H1 (cell line): Measurements from ENCODE around the gene CCDC83.

ENCODE experiments used
- CTCF ChIP-seq, 3 experiments: IDR thresholded peaks; 1 replicate in 2 of 3; 2 replicates in 1 of 3; pipeline versions ENCODE4 v1.5.1 to v1.6.1; 2011; ENCODE audit warnings: low read length in 3 of 3, mild to moderate bottlenecking in 3 of 3, inconsistent platforms in 2 of 3, low read depth in 1 of 3, moderate library complexity in 1 of 3; ENCODE audit not compliant: insufficient read depth in 1 of 3; ENCODE audit errors: control extremely low read depth in 1 of 3
- HDAC2 ChIP-seq, 2 experiments: fragments of 300-600 bp in 1 of 2; sonication (generic) in 1 of 2; IDR thresholded peaks; 2 replicates each; pipeline ENCODE4 v1.6.1; 2011 to 2012; ENCODE audit warnings: low read depth in 2 of 2, low read length in 2 of 2, mild to moderate bottlenecking in 2 of 2, moderate library complexity in 2 of 2, borderline replicate concordance in 1 of 2, inconsistent platforms in 1 of 2
- POLR2A ChIP-seq, 2 experiments: IDR thresholded peaks; 1 replicate in 1 of 2; 2 replicates in 1 of 2; pipeline ENCODE4 v1.6.1; 2011; ENCODE audit warnings: low read depth in 2 of 2, low read length in 2 of 2, mild to moderate bottlenecking in 2 of 2; ENCODE audit errors: control extremely low read depth in 1 of 2
- SP1 ChIP-seq: IDR thresholded peaks from 2 replicates; pipeline ENCODE4 v1.6.1; 2011; ENCODE audit warnings: low read depth, low read length
- TAF1 ChIP-seq: IDR thresholded peaks from 2 replicates; pipeline ENCODE4 v1.6.1; 2011; ENCODE audit warnings: mild to moderate bottlenecking, low read depth, low read length
- TEAD4 ChIP-seq: IDR thresholded peaks from 2 replicates; pipeline ENCODE4 v1.6.1; 2012; ENCODE audit warnings: low read depth, low read length, inconsistent platforms, mixed read lengths
- ZNF274 ChIP-seq: IDR thresholded peaks from 2 replicates; pipeline ENCODE4 v1.7.0; 2012; ENCODE audit warnings: low read length, borderline replicate concordance; ENCODE audit errors: extremely low read depth

DNA sequence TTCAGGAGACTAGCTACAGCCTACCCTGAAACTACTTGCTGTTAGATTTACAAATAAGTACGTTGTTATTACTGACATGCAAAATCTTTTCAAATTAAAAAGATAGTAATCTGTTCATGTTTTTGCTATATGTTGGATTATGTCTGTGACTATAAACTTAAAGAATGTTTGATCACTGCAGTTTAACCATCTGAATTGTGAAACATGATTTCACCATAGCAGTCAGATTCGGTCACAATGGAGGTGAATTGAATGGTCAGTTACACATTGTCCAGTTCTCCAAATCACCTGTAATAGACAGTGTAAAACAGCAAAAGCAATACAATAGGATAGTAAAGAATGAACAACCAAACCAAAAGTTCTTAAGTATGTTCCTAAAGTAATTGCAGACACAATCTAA is 43.3 kb downstream of the CCDC83 start:
- TF ChIP-seq TAF1 (no peak), CTCF (IDR thresholded peaks at IDR 0.05; ENCODE audit: control extremely low read depth in 1 of 3, insufficient read depth in 1 of 3, low read depth in 1 of 3, low read length in 3 of 3) (no peak), POLR2A (IDR thresholded peaks at IDR 0.05; ENCODE audit: control extremely low read depth in 1 of 2, low read depth in 2 of 2, low read length in 2 of 2) (no peak), HDAC2 (IDR thresholded peaks at IDR 0.05; ENCODE audit: borderline replicate concordance in 1 of 2, low read depth in 2 of 2, low read length in 2 of 2) (no peak), ZNF274 (no peak), TEAD4 (no peak), SP1 (no peak)
